ENCODE data around the gene SNED1. TPM values are rescaled to one million over a fixed set of nuclear protein-coding genes. Genes with fewer than 3 reads are reported as not detected.
"Not testable (repeated sequence)": the region's sequence is repeated elsewhere in the genome, so short reads cannot be mapped to it uniquely, and the experiment has no call there.

SNED1 gene
- total RNA-seq, 1 donor from 2014 or later, result 41.8 TPM

GRCh38 chr2:241083091-241083415 is 84.6 kb downstream of the SNED1 start:
- DNase-seq (ENCODE audit: low spot score), result no peak

DNA sequence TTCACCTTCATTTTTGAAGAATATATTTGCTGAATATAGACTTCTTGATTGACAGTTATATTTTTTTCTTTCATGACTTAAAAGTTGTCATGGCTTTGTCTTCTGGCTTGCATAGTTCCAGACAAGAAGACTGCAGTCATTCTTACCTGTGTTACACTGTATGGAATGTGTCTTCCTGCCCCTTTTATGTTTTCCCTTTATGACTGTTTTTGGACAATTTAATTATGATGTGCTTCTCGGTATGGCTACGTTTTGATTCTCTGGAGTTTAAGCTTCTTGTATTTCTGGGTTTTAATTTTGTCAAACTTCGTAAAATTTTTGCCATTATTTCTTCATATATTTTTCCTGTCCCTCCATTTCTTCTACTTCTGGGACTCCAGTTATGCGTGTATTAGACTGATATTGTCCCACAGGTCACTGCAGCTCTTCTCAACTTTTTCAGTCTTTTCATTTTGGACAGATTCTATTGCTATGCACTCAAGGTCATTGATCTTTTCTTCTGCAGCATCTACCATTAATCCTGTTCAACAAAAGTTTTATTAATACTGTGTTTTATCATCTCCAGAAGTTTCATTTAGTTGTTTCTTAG is 86.5 kb downstream of the SNED1 start:
- no peak for DNase-seq (ENCODE audit: low spot score)

- DNase-seq (ENCODE audit: low spot score), result no peak
Observed at GRCh38 chr2:241087420-241088268, 89.2 kb downstream of the SNED1 start.

- DNase-seq (ENCODE audit: low spot score), result no peak
Observed at GRCh38 chr2:241088376-241088775, 90.0 kb downstream of the SNED1 start.

DNA sequence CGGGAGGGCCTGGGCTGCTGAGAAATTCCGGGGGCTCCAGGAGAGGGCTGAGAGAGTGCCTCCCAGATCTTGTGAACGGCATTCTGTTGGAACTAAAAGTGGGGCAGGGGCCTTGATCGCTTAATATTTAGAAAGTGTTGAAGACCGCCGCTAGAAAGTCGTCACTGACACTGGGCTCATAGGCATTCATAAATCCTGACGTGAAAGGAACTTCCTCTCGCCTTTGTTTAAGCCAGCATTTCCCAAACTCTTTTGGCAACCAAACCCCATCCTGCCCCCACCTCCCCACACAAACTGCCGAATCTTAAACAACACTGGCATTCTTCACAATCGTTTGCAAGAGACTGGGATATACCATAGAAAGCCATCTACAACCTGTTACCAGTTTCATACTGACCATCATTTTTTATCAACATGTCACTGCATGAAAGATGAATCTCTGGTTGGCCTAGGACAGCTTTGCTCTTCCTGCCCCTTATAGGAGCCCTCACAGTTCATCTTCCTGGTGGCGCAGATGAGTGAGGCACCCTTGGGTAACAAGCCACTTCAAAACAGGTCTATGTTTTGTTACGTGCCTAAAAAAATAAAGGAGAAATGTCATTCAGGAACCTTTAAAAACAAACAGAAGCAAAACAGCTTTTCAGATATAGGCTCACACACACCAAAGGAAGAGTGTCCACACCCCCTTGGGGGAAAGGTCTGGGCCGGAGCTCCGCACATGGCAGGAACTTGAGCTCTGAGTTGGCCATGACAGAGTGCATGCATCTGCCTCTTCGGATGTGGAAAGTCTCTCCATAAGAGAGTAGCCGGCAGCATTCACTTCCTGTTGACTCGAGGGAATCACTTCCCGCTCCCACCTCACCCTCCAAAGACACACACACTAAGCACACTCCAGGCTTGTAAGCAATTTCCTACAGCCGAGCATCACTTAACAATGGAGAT is 90.6 kb downstream of the SNED1 start:
- no peak for DNase-seq (ENCODE audit: low spot score)

DNA sequence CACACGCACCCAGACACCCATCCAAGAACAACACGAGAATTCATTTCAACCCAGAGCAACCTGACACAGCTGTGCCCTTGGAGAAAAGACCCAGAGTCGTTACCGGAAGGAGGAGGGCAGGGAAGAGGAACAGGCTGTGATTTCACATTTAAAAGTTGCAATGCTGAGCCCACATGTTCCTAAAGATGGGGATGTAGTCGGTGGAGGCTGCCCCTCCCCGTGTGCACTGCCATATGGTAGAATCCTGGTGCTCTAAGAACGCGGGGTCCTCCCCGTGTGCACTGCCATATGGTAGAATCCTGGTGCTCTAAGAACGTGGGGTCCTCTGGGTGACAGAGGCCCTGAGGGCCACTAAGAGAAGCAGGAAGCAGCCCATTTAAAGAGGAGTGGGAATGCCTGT is 92.8 kb downstream of the SNED1 start:
- DNase-seq (ENCODE audit: low spot score), result no peak

DNA sequence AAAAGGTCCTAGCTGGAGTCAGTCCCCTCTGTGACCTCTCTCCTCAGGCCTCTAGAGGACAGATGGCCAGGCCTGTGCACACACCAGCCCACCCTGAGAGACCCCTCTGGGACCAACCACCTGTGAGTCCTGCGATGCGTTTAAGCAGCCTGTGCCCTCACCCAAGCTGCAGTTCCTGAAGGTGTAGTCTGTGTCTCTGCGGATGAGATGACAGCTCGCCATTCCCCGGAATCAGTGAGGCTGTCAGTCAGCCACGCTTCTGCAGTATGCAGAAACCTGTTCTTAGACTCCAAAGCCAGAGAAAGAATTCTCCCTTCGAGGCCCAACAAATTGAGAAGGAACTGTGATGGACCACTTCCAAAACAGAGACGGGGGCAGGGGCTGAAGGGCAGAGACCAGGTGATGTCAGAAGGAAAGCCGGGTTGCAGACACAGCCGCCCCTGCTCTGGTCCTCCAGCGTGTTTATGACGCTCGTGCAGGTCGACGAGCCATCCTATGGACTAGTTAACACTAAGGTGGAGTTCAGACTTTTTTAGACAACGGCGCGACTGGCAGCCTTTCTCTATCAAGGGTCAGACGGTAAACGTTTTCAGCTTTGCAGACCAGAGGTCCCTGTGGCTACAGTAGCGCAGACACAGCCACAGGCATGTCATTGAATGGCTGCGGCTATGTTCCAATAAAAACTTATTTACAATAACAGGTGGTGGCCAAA is 93.5 kb downstream of the SNED1 start:
- no peak for DNase-seq (ENCODE audit: low spot score)

DNA sequence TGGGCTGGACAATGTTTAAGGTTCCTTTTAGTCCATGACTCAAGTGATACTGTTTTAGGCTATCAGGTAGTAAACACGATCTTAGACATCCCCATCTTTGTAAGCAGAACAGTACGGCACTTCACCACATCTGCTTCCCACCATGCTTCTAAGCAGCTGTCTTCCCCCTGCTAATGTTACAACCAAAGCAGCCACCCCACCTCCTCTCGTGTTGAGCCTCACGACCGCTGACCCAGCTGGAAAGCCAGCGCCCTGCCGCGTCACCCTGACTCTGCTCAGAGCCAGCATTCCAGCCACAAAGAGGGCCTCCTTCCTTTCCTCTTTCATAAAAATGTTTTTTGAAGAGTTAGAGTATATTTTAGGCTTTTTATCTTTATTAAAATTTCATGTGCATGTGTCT is 94.3 kb downstream of the SNED1 start:
- no peak for DNase-seq (ENCODE audit: low spot score)

GRCh38 chr2:241093133-241093781 is 94.8 kb downstream of the SNED1 start:
- not testable (repeated sequence) for DNase-seq (ENCODE audit: low spot score)

DNA sequence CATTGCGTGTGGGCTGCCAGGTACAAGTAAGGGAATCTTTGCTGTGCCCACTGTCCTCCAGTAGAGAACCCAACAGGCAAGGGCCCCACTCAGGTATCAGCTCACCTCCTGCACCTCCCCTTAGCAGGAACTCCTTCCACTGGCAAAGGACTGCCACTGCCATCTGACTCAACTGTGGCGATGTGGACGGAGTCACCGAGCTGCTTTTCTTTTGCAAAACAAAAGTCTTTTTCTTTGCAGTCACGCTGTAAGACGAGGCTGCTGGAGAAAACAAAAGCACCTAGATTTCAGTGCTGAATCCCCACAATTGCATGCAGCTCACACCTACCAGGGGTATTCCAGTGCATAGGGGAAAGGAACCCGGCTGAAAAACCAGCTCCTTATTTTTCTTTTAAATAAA is 95.8 kb downstream of the SNED1 start:
- no peak for DNase-seq (ENCODE audit: low spot score)

DNA sequence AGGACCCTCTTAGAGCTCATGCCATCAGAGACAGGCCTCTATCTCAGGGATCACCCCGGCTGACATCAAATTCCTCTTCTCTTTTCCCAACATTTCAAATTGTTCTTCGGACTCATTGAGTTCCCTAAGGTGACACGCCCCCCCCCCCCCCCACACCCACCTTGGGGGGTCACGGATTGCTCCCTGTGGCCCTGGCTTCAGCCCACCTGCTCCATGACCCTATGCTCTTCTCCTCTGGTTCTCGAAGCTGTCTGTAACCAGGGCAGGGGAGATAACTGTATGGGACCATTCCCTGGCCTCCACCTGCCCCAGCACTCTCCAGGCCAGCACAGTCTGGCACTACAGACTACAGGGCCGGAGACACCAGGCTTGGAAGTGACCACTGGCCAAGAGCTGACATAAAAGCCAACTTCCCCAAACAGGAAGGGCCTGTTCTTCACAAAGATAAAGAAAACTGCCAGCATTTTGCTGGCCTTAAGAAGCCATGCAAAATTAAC is 96.6 kb downstream of the SNED1 start:
- DNase-seq (ENCODE audit: low spot score), result no peak

DNA sequence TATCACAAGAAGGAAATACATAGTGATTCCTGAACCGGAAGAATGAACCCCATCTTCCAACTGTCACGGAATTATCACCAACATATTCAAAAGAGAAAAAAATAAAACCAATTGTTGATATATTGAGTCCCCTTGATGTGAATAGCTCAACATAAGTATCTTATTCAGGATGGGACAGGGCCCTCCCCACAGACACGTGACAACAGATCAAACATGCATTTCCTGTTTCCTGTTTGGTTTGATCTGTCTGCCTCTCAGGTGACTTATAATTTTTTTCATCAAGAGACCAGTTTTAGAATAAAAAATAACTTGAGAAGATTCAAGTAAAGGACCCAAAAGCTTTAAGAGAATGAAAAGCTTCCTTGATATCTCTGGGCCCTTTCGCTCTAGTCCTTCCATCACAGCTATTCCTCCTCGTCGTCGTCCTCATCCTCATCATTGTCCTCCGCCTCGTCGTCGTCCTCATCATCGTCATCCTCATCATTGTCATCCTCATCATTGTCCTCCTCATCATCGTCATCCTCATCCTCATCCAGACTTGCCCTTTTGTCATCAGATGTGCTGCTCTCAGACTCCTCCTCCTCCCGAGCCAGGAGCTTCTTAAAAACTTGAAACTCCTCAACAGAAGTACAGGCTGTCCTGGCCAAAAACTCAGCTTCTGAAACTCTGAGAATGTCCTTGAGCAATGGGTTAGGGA is 97.3 kb downstream of the SNED1 start:
- no peak for DNase-seq (ENCODE audit: low spot score)

DNA sequence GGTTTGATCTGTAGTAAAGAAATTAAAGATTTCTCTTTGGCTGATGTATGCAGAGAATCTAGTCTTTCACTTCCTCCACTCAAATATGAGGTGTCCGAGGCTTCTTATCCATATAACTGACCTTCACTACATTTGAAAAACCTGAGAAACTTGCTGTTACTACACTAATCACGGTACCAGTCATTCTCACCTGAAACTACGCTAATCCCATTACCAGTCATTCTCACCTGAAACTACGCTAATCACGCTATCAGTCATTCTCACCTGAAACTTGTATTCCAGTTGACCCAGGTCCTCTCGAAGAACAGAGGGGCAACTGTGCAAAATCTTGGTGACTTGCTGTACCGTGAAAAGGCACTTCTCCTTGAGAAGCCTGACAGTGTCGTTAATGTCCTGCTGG is 98.6 kb downstream of the SNED1 start:
- DNase-seq (ENCODE audit: low spot score), result no peak

DNA sequence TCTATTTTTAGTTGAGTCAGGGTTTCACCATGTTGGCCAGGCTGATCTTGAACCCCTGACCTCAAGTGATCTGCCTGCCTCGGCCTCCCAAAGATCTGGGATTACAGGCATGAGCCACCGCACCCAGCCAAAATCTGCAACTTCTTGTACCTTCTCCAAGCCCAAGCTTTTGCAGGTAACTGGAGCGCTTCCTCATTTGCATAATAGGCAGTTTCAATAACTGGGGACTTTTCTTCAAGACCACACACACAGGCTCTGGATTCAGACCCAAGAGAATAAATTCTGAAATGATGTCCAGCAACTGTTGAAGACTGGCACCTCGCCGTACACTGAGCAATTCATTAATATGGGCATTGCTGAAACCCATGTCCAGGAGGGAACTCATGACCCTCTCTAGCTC is 100.8 kb downstream of the SNED1 start:
- DNase-seq (ENCODE audit: low spot score), result no peak

DNA sequence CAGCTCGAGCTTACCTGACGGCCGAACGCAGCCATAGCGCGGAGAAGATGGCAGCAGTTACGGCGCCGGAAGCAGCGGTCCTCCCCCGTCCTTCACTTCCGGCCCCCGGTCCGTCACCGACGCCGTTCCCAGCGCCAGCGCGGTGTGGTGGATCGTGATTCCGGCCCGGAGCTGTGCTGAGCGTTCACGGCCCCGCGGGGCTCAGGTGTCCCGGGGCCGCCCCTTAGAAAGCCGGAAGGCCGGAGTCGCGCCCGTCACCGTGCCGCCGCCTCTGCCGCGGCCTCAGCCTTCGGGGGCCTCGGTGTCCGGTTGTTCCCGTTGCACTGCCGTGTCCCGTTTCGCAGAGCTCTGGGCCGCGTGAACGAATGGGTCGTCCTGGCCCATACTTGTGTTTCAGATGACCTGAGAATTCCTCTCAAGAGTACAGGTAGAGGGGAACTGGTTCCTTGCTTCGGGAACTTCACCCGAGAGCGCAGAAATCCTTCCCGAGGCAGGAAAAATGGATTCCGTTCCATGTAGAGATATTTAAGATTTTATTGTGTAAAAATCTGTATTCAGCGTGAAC is 103.9 kb downstream of the SNED1 start, which contains the start of gene MTERF4:
Gene MTERF4, minus strand, starts transcription at position 49 of the 565 bp plus-strand sequence. Its CDS starts 14 bp downstream, at position 35.
- DNase-seq (ENCODE audit: low spot score), result peak; percentile 92

GRCh38 chr2:241103176-241103595 is 104.8 kb downstream of the SNED1 start:
- no peak for DNase-seq (ENCODE audit: low spot score)

GRCh38 chr2:241104611-241105010 is 106.2 kb downstream of the SNED1 start:
- DNase-seq (ENCODE audit: low spot score), result not testable (repeated sequence)

DNA sequence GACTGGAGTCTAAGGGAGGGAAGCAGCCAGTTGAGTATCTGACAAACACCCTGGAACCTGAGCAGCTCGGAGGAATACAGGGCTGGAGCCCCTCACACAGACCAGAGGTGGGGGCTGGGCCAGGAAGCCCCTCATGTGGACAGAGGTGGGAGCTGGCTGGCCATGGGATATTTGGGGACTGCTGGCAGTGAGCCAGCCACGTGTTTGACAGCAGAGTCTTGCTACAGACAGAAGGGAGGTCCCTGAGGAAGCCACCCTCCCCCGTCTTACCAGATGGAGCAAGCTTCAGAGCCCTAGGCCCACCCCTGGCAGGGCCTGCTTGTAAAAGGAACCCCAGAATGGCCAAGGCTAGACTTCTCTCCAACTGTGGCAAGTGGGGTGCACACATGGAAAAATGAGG is 107.2 kb downstream of the SNED1 start:
- DNase-seq (ENCODE audit: low spot score), result no peak

GRCh38 chr2:241107031-241107783 is 108.8 kb downstream of the SNED1 start:
- DNase-seq (ENCODE audit: low spot score), result no peak
